Panc1 (cell line): ENCODE results near the gene RMP24.

Experiments used
- CTCF ChIP-seq: fragments of 450-650 bp; IDR thresholded peaks from 2 replicates; pipeline ENCODE4 v1.5.1; 2017; ENCODE audit warnings: mild to moderate bottlenecking
- SIN3A ChIP-seq: IDR thresholded peaks from 2 replicates; pipeline ENCODE4 v1.6.1; 2012; ENCODE audit warnings: low read depth, mild to moderate bottlenecking, low read length, moderate library complexity, borderline replicate concordance; ENCODE audit not compliant: insufficient read depth

- no peak for TF ChIP-seq CTCF
- TF ChIP-seq SIN3A, result no peak
These were observed 18.8 kb upstream of the RMP24 start for GRCh38 chr18:35953688-35954087.
